Posterior cingulate gyrus (tissue), 11 donors: ENCODE measurements around the gene MAGI2.
A peak's percentile ranks its signal among the peaks of the same experiment; 100 is the strongest.

Experiments
- DNase-seq, 10 donors: peaks; one replicate each; pipeline versions ENCODE4 v3.0.0 to v3.0.0-alpha.2; 2020 to 2021; ENCODE audit warnings: mixed read lengths in 3 of 10
- intact Hi-C: fragments of 100-400 bp; cut with DNase I; formaldehyde crosslinking; loops from one replicate; pipeline ENCODE4 v1.15.1; 2023

MAGI2 gene

DNA sequence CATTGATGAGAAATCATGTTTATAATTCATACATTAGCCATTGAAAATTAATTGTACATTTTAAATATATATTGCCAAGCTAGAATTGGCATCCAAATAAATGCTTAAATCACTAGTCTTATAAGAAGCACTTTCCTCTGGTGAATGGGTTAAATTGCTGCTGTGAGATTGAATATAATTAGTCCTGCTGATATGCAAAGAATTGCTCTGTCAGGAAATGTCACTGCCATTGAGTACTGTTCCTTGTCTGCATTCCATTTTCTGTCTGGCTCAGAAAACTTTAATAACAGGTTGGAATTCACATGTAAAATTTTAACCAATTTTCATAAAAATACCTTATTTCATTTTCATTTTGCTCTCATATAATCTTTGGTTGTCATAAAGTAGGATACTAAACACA, 589.1 kb downstream of the MAGI2 start:
- no peak for DNase-seq
- intact Hi-C loops, result no loop called here

DNA sequence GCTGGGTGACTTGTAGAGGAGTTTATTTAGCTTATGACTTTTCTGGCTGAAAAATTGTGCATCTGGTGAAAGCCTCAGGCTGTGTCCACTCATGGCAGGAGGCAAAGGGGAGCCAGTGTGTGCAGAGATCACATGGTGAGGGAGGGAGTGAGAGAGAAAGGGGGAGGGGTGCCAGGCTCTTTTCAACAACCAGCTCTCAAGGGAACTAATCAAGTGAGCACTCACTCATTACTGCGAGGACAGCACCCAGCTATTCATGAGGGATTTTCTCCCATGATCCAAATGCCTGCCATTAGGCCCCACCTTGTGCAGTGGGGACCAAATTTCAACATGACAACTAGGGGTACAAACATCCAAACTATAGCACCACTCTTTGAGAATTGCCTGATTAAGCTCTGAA, 590.2 kb downstream of the MAGI2 start:
- no peak for DNase-seq
- intact Hi-C loops, result no loop called here

DNA sequence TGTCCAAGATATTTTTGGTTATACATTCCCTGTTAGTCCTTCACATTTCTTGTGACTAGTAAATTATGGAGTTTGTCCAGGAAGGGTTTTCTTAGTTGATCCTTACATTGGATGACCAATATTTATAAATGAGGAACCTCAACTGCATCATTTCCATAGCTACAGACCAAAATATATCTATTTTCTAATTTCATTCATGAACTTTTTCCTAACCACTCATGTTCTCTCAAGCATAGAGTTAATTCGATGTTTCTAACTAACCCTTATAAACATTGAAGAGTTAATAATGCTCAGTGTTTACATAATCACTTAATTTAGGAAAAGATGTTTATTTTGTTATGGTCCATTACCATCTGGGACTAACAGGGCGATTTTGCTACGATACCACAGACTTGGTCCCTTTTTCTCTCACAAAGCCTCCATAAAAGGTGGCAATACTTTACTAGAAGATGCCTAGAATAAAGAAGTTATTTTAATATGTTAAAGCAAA, 591.0 kb downstream of the MAGI2 start:
- no peak for DNase-seq
- intact Hi-C loops, result no loop called here

DNA sequence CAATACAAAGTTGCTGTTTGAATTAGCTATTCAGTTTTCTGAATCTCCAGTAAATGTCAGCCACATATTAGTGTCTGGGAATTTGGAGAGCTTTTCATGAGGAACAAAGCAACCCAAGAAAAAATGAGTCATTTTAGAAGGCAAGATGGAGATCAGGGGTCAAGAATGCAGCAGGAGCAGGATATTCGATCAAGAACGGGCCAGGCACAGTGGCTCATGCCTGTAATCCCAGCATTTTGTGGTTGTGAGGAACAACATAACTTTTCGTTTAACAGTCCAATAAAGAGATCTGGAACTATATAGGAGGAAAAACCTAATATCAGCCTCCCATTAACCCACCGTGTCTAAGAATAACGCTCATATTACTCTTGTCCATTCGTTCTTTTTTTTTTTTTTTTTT, 600.5 kb downstream of the MAGI2 start:
- DNase-seq, result no peak
- intact Hi-C loops, result no loop called here

DNA sequence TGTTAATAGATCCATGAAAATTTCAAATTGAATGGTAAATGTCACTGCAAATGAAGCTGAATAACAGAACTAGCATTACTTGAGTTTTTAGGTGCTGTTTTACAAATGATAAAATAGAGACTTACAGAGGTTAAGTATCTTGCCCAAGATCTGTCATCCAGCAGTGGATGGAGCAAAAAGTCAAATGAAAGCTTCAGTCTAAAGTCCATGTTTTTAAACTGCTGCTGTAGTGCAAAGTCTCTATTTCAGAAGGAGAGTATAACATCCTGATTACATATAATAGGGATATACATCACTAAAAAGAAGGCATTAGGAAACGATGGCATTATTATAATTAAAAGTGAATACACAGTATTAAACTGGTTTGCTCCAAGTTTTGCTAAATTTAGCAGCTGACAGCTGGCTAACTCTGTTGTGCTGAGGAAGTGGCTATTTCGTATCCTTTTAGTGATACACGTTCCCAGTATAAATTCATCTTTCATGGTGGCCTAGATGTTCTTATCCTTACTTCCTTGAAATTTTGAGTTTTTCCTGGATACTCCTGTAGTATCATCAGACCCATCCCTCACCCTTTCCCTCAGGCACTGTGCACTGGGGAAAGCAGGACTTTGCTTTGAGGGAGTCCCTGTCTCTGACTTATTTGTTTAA, 603.2 kb downstream of the MAGI2 start:
- no peak for DNase-seq
- intact Hi-C loops, result no loop called here

DNA sequence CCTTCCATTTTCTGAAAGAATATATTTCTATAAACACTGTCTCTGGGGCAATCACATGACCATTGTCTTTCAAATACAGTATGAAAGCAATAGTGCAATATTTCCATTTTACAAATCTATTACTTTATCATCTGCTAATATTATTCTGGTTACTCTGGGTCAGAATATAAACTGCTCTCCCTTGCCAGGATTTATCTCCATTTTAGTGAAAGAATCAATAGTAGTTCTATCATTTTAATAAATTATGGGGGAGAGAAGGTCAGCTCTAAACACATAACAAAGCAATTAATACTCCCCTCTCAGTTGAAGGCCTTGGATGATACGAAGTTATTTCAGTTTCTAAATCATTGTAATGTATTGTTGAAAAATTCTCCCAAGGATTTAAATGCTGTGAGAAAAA, 608.3 kb downstream of the MAGI2 start:
- intact Hi-C loops, result no loop called here
- DNase-seq, result no peak

DNA sequence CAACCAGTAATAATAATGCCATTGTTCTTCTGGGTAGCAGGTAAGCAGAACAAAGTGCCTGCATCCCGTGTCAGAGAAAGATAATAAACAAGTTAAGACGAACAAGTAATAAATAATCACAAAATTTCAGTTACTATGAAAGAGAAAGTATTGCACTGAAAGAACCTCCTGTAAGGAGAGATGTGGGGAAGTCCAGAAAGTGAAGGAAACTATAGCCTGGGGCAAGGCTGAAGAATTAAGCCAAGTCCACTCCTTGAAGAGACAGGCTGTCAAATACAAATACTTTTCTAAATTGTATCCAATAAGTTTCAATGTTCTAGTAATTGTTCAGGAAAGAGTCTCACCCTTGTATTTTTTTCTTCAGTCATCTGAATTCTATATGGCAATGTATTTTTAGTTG, 611.4 kb downstream of the MAGI2 start:
- intact Hi-C loops, result no loop called here
- DNase-seq, result no peak

DNA sequence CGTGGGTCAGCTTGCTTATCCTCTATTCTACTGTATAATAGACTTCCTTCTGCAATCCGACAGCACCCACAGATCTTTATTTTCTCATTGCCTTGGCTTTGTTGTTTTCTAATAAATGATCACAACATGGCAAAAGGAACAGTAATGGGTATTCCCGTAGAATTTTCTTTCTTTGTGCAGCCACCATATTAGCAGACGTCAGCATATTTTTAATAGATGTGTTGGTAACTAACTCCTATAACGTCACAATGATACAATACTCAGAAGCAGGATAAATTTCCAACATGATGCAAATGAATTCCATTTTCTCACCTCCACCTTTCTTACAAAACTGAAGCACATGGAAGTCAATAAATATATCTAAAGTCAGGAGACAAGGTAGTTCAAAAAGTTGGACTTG, 617.6 kb downstream of the MAGI2 start:
- DNase-seq, result no peak
- intact Hi-C loops, result no loop called here

DNA sequence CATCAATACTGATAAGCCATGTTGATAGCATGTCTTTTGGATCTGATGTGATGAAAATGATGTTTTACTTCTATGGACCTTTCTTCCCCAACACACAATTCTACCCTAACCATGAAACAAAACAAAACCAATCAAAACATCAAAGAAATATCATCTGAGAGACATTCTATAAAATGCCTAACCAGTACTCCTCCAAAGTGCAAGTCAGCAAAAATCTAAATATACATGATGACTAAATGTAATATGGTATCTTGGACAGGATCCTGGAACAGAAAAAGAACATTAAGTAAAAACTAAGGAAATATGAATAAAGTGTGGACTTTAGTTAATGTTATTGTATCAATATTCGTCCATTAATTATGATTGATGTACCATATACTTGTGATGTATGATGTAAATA, 625.1 kb downstream of the MAGI2 start:
- intact Hi-C loops, result no loop called here
- DNase-seq, result no peak

DNA sequence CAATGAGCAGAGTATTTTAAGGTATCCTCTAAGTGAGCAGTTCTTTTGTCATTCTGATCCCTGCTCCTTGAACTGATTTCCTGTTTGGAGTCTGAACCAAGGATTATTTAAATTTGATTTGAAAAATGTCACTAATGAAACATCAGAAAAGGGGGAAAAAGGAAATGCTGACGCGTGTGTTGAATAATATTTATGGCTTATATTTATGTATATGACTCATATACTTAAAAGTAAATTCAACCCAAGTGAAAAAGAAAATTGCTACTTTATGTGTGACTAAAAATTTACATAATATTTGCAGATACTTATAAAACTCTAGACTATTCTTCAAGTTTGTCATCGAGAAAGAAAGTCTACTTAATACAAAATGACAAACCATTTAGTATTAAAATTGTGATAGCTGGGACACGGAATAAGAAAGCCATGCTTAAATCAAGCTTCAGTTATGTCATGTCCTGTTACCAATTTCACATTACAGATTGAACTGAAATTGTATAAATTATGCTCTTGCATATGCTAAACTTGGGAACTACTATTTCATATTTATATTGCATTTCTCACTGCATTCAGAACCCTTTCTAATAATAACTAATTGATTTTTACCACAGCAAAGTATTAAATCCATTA, 649.9 kb downstream of the MAGI2 start:
- intact Hi-C loops, result no loop called here
- no peak for DNase-seq

DNA sequence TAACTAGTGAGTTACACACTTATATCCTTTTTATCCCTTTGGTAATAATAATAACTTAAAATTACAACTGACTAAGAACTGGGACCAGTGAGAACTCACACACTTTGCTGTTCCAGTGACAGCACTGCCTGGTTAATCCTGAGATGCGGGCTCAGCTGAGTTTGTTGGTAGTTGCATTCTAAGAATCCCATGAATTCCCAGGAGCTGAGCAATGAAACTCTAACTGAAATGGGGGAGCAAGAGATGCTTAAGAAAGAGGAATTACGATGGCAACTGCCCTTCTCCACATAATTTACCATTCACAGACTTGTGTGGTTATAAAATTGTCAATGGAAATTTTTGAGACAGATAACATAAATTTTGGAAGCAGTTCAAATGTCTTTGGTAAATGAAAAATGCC, 659.4 kb downstream of the MAGI2 start:
- intact Hi-C loops, result no loop called here
- DNase-seq, result no peak

DNA sequence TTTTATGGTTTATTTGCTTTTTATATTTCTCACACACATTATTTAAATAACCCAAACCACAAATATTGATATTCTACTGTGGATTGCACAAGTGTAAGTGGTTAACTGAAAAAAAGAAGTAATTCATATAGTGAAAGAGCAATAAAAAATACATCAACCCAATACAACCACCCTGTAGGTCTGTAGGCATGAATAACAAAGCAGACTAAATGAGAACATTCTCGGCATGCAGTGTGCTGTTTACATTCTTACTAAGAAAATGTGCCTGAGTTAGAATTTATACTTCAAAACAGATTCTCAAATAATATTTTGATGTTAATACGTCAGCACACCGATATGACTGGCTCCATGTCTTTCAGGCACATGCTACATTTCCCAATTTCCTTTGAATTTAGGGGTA, 660.8 kb downstream of the MAGI2 start:
- DNase-seq, result no peak
- intact Hi-C loops, result no loop called here

DNA sequence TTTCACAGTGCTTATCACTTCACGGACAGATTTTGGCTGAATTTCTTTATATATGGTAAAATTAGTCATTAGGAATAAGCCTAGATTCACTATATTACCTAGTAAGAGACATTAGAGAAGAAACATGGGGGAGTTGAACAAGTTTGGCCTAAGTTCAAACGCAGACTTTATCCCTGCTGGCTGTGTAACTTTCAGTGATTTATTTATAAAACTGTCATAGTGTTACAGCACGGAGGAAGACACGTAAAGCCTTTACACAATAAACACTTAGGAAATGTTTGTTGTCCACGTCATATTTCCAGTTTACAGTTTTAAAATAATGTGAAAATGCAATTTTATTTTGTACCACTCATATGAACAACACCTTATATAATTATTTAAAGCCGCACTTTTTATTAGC, 661.5 kb downstream of the MAGI2 start:
- intact Hi-C loops, result no loop called here
- no peak for DNase-seq

DNA sequence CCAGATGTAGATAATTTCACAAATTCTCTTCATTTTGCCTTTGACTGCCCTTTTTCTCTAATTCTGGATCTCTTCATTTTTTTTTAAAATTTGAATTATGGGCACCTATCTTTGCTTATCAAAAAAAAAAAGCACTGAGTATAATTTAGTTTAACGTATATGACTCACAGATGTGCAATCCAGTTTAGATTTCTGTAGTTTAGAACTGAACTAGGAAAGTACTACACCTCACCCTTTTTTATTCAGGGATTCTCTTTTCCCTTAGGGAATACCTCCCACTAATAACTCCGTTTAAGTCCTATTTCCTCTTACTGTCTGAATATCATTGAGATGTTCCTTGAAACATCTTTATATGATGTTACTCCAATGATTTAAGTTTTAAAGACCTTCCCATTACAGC, 665.0 kb downstream of the MAGI2 start:
- intact Hi-C loops, result no loop called here
- no peak for DNase-seq

DNA sequence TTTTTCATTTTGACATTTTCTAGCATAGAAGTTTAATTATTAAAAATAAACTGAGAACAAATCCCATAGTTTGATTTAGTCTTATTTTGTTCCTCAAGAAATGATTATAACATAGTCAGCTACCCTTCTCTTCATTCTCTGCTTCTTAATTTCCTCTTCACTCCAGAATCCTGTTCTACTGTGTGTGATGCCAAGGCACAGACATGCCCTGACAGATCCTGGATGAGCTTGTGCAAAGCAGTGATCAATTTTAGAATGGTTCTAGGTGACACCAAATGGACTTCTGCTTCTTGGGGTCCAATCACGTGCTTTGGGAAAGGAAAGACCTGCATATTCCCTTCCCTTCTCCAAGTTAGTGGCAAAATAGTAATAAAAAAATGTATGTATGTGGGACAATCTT, 665.6 kb downstream of the MAGI2 start:
- DNase-seq, result no peak
- intact Hi-C loops, result no loop called here

DNA sequence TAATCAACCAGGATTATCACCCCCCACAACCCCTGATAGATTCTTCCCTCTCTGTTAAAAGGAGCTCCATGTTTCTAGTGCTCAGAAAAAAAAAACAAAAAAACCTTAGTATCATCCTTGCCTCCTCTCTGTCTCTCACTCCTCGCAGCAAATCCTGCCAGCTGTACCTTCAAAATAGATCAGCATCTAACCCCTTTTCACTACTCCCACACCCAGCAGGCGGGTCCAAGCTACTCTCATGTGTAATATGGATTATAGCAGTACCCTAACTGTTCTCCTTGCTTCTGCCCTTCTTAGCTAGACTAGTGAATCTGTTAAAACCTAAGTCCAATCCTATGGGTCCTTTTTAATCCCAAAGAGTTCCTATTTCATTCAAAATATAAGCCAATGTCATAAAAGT, 667.4 kb downstream of the MAGI2 start:
- peak in 6 of 10 donors; percentile 26 to 81 (median 47) for DNase-seq
- intact Hi-C loops, result no loop called here

DNA sequence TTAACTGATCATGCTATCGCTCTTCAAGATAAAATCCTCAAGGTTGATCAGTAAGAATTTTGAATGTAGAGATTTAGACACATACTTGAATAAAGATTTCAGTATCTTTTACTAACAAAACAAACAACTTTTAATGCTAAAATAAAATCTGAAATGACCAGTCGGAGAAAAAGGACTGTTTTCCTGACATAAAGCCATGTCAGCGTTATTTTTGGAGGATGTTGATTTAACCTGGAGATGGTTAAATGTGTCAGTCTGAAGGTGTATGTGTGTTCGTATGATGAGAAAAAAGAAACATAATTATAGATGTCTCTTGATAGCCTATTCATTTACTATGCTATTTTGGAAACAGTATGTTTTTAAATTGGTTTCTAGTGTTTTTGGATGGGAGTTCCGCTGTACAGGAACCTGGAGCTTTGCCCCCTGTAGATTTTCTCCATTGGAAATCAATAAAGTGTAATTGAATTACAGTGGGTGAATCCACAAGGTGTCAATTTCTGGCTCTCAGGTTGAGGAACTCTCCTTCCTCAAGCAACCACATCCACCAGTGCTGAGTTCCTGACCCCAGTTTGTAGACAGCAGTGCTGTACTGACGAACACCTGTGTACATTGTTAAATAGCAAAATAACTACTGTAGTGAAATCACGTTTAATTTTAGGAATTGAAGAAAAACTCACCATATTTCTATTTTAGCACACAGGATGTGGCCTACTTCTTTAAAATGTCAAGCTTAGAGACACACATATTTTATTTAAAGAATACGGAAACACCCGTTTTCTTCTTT, 670.1 kb downstream of the MAGI2 start:
- DNase-seq, result no peak
- intact Hi-C loops, result no loop called here

DNA sequence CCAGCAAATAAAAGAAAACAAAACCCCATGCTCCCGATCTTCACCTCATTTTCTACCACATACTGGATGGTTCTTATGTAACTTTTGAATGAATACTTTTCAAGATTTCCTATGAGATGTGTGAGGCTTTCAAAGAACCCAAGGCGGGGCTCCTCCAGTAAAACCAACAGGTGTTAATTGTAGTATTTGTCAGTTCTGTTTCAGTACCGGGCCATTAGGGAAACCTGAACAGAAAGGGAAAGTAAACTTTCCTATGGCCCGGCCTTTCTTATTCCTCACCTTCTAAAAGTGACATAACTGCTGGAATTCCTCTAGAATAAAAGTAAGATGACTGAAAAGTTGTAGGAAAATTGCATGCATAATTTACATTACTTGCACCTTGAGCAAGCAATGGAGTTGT, 672.9 kb downstream of the MAGI2 start:
- DNase-seq, result no peak
- intact Hi-C loops, result no loop called here

DNA sequence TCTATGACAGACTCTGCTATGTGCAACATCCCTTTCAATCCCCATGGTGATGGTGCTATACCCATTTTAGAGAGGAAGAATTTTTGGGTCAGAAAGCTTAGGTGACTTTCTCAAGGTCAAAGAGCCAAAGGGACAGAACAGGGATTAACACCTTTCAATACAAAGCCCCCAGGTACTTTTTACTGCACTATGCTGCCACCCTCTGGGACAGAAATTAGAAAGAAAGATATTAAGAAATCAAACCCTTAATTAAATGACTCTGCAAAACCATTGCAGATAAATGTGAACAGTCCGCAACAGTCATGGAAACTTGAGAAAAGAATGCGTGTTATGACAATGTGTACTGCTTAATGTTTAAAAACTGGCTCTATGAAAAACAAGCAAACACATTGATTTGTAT, 673.7 kb downstream of the MAGI2 start:
- DNase-seq, result no peak
- intact Hi-C loops, result loop anchor here (10.0 kb wide), 3 partner anchors 225 to 395 kb away; no protein-coding TSS in a partner anchor

DNA sequence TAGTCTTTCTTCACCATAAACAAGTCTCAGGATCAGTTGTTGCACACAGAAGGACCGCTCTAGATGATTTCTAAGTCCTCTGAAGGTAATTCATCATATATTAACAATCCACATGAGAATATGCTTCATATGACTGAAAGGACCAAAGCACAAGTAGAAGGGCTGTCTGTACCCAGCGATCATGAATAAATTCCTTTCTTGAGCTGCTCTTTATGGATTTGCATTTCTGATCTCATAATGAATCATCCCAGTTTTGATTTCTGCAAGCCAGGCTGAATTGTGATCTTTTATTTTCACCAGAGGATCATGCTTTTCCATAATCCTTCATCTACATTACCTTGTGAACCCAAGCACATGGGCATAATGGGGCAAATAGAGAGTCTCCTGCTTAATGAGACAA, 675.6 kb downstream of the MAGI2 start:
- intact Hi-C loops, result loop anchor here (10.0 kb wide), 3 partner anchors 223 to 397 kb away; no protein-coding TSS in a partner anchor
- no peak for DNase-seq
